ENCODE measurements around the gene CCM2. TPM values are rescaled to one million over a fixed set of nuclear protein-coding genes. Genes with fewer than 3 reads are reported as not detected.

CCM2 gene
- total RNA-seq, 2 donors from 2014 or later, result 43.0 to 49.7 TPM

GRCh38 chr7:45064047-45064725 is 64.2 kb downstream of the CCM2 start:
- DNase-seq (ENCODE audit: low spot score), result no peak
- H3K4me1 ChIP-seq (ENCODE audit: control insufficient read depth in 1 of 2, low read depth in 2 of 2), result no peaks in the 10 kb centered on the region

GRCh38 chr7:45065031-45065995 is 65.3 kb downstream of the CCM2 start:
- ATAC-seq (ENCODE audit: insufficient number of reproducible peaks, low FRiP score, low read depth) (no peak), DNase-seq (ENCODE audit: low spot score) (no peak)
- H3K4me1 ChIP-seq (ENCODE audit: control insufficient read depth in 1 of 2, low read depth in 2 of 2), result no peaks in the 10 kb centered on the region
- H3K9me3 ChIP-seq, result no peaks in the 10 kb centered on the region
- no peak for TF ChIP-seq CTCF (IDR thresholded peaks at IDR 0.05)
- peaks cover 38% of the 10 kb centered on the region for H3K36me3 ChIP-seq
- H3K27ac ChIP-seq, result no peak overlapping the region
- no peak overlapping the region for H3K4me3 ChIP-seq
- H3K27me3 ChIP-seq (replicated peaks; ENCODE audit: insufficient read depth), result no peaks in the 10 kb centered on the region

More at GRCh38 chr7:45064047-45064725, 64.2 kb downstream of the CCM2 start:
- Histone ChIP-seq H3K4me3 (no peak overlapping the region), H3K36me3 (peaks cover 30% of the 10 kb centered on the region), H3K9me3 (no peaks in the 10 kb centered on the region), H3K27me3 (replicated peaks; ENCODE audit: insufficient read depth) (no peaks in the 10 kb centered on the region), H3K27ac (no peak overlapping the region)
- no peak for TF ChIP-seq CTCF (IDR thresholded peaks at IDR 0.05)
- no peak for ATAC-seq (ENCODE audit: insufficient number of reproducible peaks, low FRiP score, low read depth)

- no peak for TF ChIP-seq CTCF (IDR thresholded peaks at IDR 0.05)
- no peak overlapping the region for H3K4me3 ChIP-seq
- DNase-seq (ENCODE audit: low spot score) (no peak), ATAC-seq (ENCODE audit: insufficient number of reproducible peaks, low FRiP score, low read depth) (no peak)
- H3K4me1 ChIP-seq (ENCODE audit: control insufficient read depth in 1 of 2, low read depth in 2 of 2), result no peaks in the 10 kb centered on the region
- H3K9me3 ChIP-seq, result no peaks in the 10 kb centered on the region
- H3K27me3 ChIP-seq (replicated peaks; ENCODE audit: insufficient read depth), result no peaks in the 10 kb centered on the region
- H3K36me3 ChIP-seq, result peaks cover 40% of the 10 kb centered on the region
- H3K27ac ChIP-seq, result no peak overlapping the region
Measured at GRCh38 chr7:45066409-45066808, 66.4 kb downstream of the CCM2 start.

- H3K9me3 ChIP-seq, result no peaks in the 10 kb centered on the region
- H3K4me3 ChIP-seq, result no peak overlapping the region
- DNase-seq (ENCODE audit: low spot score), result no peak
- no peak for ATAC-seq (ENCODE audit: insufficient number of reproducible peaks, low FRiP score, low read depth)
- H3K36me3 ChIP-seq, result peaks cover 48% of the 10 kb centered on the region
- H3K27ac ChIP-seq, result no peak overlapping the region
- no peaks in the 10 kb centered on the region for H3K27me3 ChIP-seq (replicated peaks; ENCODE audit: insufficient read depth)
- TF ChIP-seq CTCF (IDR thresholded peaks at IDR 0.05), result no peak
- no peaks in the 10 kb centered on the region for H3K4me1 ChIP-seq (ENCODE audit: control insufficient read depth in 1 of 2, low read depth in 2 of 2)
Measured at GRCh38 chr7:45067582-45067981, 67.6 kb downstream of the CCM2 start.

All from thoracic aorta (tissue), 2 donors.